PC-9 (cell line): ENCODE measurements around the gene MRPL4. TPM values are rescaled to one million over a fixed set of nuclear protein-coding genes. Genes with fewer than 3 reads are reported as not detected.
A peak's percentile ranks its signal among the peaks of the same experiment; 100 is the strongest.

Experiments used
- BruUV-seq: library from RNA; stranded (reverse); fragments of 400-500 nt; replicated peaks from 2 replicates; lab custom pipeline; 2021; lab: Mats Ljungman, UMichigan
- CTCF ChIA-PET: fragments of 300-600 bp; sonication (Branson Sonifier 250); formaldehyde crosslinking; loops from one replicate; lab custom pipeline; 2022; ENCODE audit warnings: antibody characterized with exemption; lab: Charles Lee
- POLR2A ChIA-PET: fragments of 300-600 bp; sonication (Branson Sonifier 250); formaldehyde crosslinking; loops from one replicate; lab custom pipeline; 2022; ENCODE audit warnings: antibody characterized with exemption; ENCODE audit not compliant: unreplicated experiment; lab: Charles Lee
- DNase-seq, 2 experiments: peaks; one replicate each; pipeline versions ENCODE4 v3.0.0 to v3.0.0-alpha.2; 2015 to 2022; ENCODE audit warnings: mixed read lengths in 1 of 2
- H2AFZ ChIP-seq: fragments of 200-600 bp; sonication (generic); 2 replicates; pipeline ENCODE4 v1.8.1; 2017; ENCODE audit warnings: antibody characterized with exemption
- H3F3A ChIP-seq: fragments of 200-600 bp; sonication (generic); 2 replicates; pipeline ENCODE4 v1.8.1; 2017; ENCODE audit warnings: antibody characterized with exemption, mild to moderate bottlenecking, low read depth; ENCODE audit not compliant: insufficient read depth
- H3K27ac ChIP-seq: fragments of 200-600 bp; sonication (generic); 2 replicates; pipeline ENCODE4 v1.6.1; 2016; ENCODE audit warnings: mixed run types
- H3K27me3 ChIP-seq: fragments of 200-600 bp; sonication (generic); 2 replicates; pipeline ENCODE4 v1.6.1; 2016; ENCODE audit warnings: low read depth, mixed run types; ENCODE audit not compliant: insufficient read depth
- H3K36me3 ChIP-seq: fragments of 200-600 bp; sonication (generic); 2 replicates; pipeline ENCODE4 v1.6.1; 2016; ENCODE audit warnings: low read depth, mixed run types
- H3K4me1 ChIP-seq: fragments of 200-600 bp; sonication (generic); replicated peaks from 2 replicates; pipeline ENCODE4 v1.6.1; 2016; ENCODE audit warnings: mixed run types; ENCODE audit not compliant: insufficient read depth
- H3K4me2 ChIP-seq: fragments of 200-600 bp; sonication (generic); 2 replicates; pipeline ENCODE4 v1.6.1; 2017; ENCODE audit warnings: mixed run types
- H3K4me3 ChIP-seq: fragments of 200-600 bp; sonication (generic); 2 replicates; pipeline ENCODE4 v1.6.1; 2016; ENCODE audit warnings: mixed run types
- H3K79me2 ChIP-seq: fragments of 200-600 bp; sonication (generic); 2 replicates; pipeline ENCODE4 v1.6.1; 2017; ENCODE audit warnings: low read depth, mixed run types
- H3K9me2 ChIP-seq: fragments of 200-600 bp; sonication (generic); 2 replicates; pipeline ENCODE4 v1.8.1; 2017; ENCODE audit warnings: mild to moderate bottlenecking; ENCODE audit not compliant: insufficient read depth
- H3K9me3 ChIP-seq: fragments of 200-600 bp; sonication (generic); 2 replicates; pipeline ENCODE4 v1.8.1; 2016; ENCODE audit warnings: low read depth; ENCODE audit not compliant: insufficient read depth
- H4K20me1 ChIP-seq: fragments of 200-600 bp; sonication (generic); 2 replicates; pipeline ENCODE4 v1.8.1; 2017; ENCODE audit not compliant: insufficient read depth
- CTCF ChIP-seq: fragments of 200-600 bp; sonication (generic); conservative IDR thresholded peaks from 2 replicates; pipeline ENCODE4 v1.6.1; 2017; ENCODE audit warnings: mixed run types, antibody characterized with exemption, mild to moderate bottlenecking, moderate library complexity
- EZH2 ChIP-seq: fragments of 200-600 bp; sonication (generic); IDR thresholded peaks from 2 replicates; pipeline ENCODE4 v1.8.0; 2017; ENCODE audit warnings: antibody characterized with exemption, low read depth
- intact Hi-C: fragments of 100-400 bp; cut with micrococcal nuclease; formaldehyde crosslinking; loops from one replicate; pipeline ENCODE4 v1.10.0; 2022; ENCODE audit not compliant: unreplicated experiment
- total RNA-seq: library from RNA; stranded (reverse); gene quantifications from 2 replicates; pipeline ENCODE4 v1.2.3, GENCODE V29; 2021

MRPL4 gene
- total RNA-seq, 1 experiment from 2014 or later = 98.2 TPM

GRCh38 chr19:10290876-10291553 is 39.0 kb downstream of the MRPL4 start:
- no peaks in the 10 kb centered on the region for H3K27me3 ChIP-seq

GRCh38 chr19:10291554-10292205 is 39.7 kb downstream of the MRPL4 start:
- Histone ChIP-seq H4K20me1 (no peaks in the 10 kb centered on the region), H3K4me3 (peak overlapping the region; percentile 78), H3K4me2 (peak overlapping the region; percentile 97), H3K36me3 (no peaks in the 10 kb centered on the region), H3K9me2 (no peaks in the 10 kb centered on the region), H3K4me1 (peaks cover 17% of the 10 kb centered on the region), H3F3A (peaks cover 8% of the 10 kb centered on the region; the same call in 1 of the 2 replicates), H3K27me3 (no peaks in the 10 kb centered on the region), H3K27ac (no peak overlapping the region), H3K9me3 (no peaks in the 10 kb centered on the region), H3K79me2 (no peaks in the 10 kb centered on the region), H2AFZ (peak overlapping the region; percentile 89)
- DNase-seq = no peak
- ChIA-PET POLR2A (interaction anchor here (0.6 to 0.7 kb wide), 4 partner anchors 23 to 391 kb away, joined by 4 to 10 read pairs (median 6); partner anchors contain the start of gene RAVER1), CTCF (interaction anchor here (0.8 kb wide), 1 partner anchor 89 kb away, joined by 4 read pairs; the partner anchor contains the start of gene TYK2)
- BruUV-seq = no TSS peak
- TF ChIP-seq CTCF = no peak
- no peak for TF ChIP-seq EZH2
- intact Hi-C loops = no loop called here

More at GRCh38 chr19:10290876-10291553, 39.0 kb downstream of the MRPL4 start:
- ChIA-PET CTCF (interaction anchor here (0.8 kb wide), 1 partner anchor 89 kb away, joined by 4 read pairs; the partner anchor contains the start of gene TYK2), POLR2A (interaction anchor here (0.6 to 0.7 kb wide), 4 partner anchors 22 to 391 kb away, joined by 4 to 10 read pairs (median 6); partner anchors contain the start of gene RAVER1)
- H3F3A ChIP-seq = peaks cover 14% of the 10 kb centered on the region; the same call in 1 of the 2 replicates
- no peak overlapping the region for H3K27ac ChIP-seq
- H3K4me3 ChIP-seq = peak overlapping the region; percentile 78
- H3K4me2 ChIP-seq = peak overlapping the region; percentile 97
- TF ChIP-seq CTCF (no peak), EZH2 (no peak)
- H4K20me1 ChIP-seq = no peaks in the 10 kb centered on the region
- H3K79me2 ChIP-seq = no peaks in the 10 kb centered on the region
- H3K36me3 ChIP-seq = no peaks in the 10 kb centered on the region
- intact Hi-C loops = no loop called here
- H3K4me1 ChIP-seq = peaks cover 17% of the 10 kb centered on the region
- H3K9me2 ChIP-seq = no peaks in the 10 kb centered on the region
- H2AFZ ChIP-seq = peak overlapping the region; percentile 89
- no TSS peak for BruUV-seq
- H3K9me3 ChIP-seq = no peaks in the 10 kb centered on the region
- peak in 1 of 2 experiments; percentile 49 for DNase-seq

- ChIA-PET POLR2A (no interaction called here), CTCF (no interaction called here)
- no peak for TF ChIP-seq EZH2
- no peak for TF ChIP-seq CTCF
- intact Hi-C loops = no loop called here
- no TSS peak for BruUV-seq
- Histone ChIP-seq H3K4me1 (peaks cover 17% of the 10 kb centered on the region), H3K27me3 (no peaks in the 10 kb centered on the region), H3F3A (peaks cover 7% of the 10 kb centered on the region; the same call in 1 of the 2 replicates), H3K36me3 (no peaks in the 10 kb centered on the region), H3K4me2 (peak overlapping the region; percentile 97), H3K9me2 (no peaks in the 10 kb centered on the region), H4K20me1 (no peaks in the 10 kb centered on the region), H3K27ac (no peak overlapping the region), H3K4me3 (peak overlapping the region; percentile 78; the same call in 1 of the 2 replicates), H2AFZ (no peak overlapping the region), H3K9me3 (no peaks in the 10 kb centered on the region), H3K79me2 (no peaks in the 10 kb centered on the region)
- DNase-seq = peak in 1 of 2 experiments; percentile 50
Observed at GRCh38 chr19:10292206-10292788, 40.3 kb downstream of the MRPL4 start.
